KMS-11 (cell line): ENCODE measurements around the gene SUCNR1.
"Not testable (repeated sequence)": the region's sequence is repeated elsewhere in the genome, so short reads cannot be mapped to it uniquely, and the experiment has no call there.

Experiments
- H2AFZ ChIP-seq: fragments of 200-600 bp; sonication (generic); 2 replicates; pipeline ENCODE4 v1.6.1; 2016; ENCODE audit warnings: antibody characterized with exemption, mixed run types, low read depth
- H3K27ac ChIP-seq: fragments of 200-600 bp; sonication (generic); 2 replicates; pipeline ENCODE4 v1.6.1; 2016; ENCODE audit warnings: mild to moderate bottlenecking, mixed run types
- H3K27me3 ChIP-seq: fragments of 200-600 bp; sonication (generic); 2 replicates; pipeline ENCODE4 v1.6.1; 2017; ENCODE audit warnings: mild to moderate bottlenecking, low read depth, mixed run types, moderate library complexity; ENCODE audit not compliant: insufficient read depth
- H3K36me3 ChIP-seq: fragments of 200-600 bp; sonication (generic); 2 replicates; pipeline ENCODE4 v1.6.1; 2017; ENCODE audit warnings: mild to moderate bottlenecking, mixed run types; ENCODE audit not compliant: insufficient read depth
- H3K4me1 ChIP-seq: fragments of 200-600 bp; sonication (generic); 2 replicates; pipeline ENCODE4 v1.6.1; 2016; ENCODE audit warnings: mild to moderate bottlenecking, low read depth, mixed run types; ENCODE audit not compliant: poor library complexity, severe bottlenecking
- H3K4me2 ChIP-seq: fragments of 200-600 bp; sonication (generic); 2 replicates; pipeline ENCODE4 v1.7.0; 2016; ENCODE audit warnings: mild to moderate bottlenecking, mixed run types
- H3K4me3 ChIP-seq: fragments of 200-600 bp; sonication (generic); IDR thresholded peaks from 2 replicates; pipeline ENCODE4 v1.6.1; 2017; ENCODE audit warnings: low read depth, low read length, mixed read lengths; ENCODE audit not compliant: insufficient read depth
- H3K79me2 ChIP-seq: fragments of 200-600 bp; sonication (generic); 2 replicates; pipeline ENCODE4 v1.6.1; 2016; ENCODE audit warnings: low read depth, mixed run types; ENCODE audit not compliant: insufficient read depth
- H3K9ac ChIP-seq: fragments of 200-600 bp; sonication (generic); 2 replicates; pipeline ENCODE4 v1.6.1; 2016; ENCODE audit warnings: mild to moderate bottlenecking, mixed run types
- H4K20me1 ChIP-seq: fragments of 200-600 bp; sonication (generic); 2 replicates; pipeline ENCODE4 v1.6.1; 2016; ENCODE audit warnings: mild to moderate bottlenecking, mixed run types; ENCODE audit not compliant: insufficient read depth
- TF ChIP-seq, protein P1 (sequence below): fragments of 200-600 bp; sonication (generic); conservative IDR thresholded peaks from 2 replicates; pipeline ENCODE4 v1.6.1; 2017; ENCODE audit warnings: low read depth, mild to moderate bottlenecking, antibody characterized with exemption, low read length, moderate library complexity, mixed read lengths

SUCNR1 gene

DNA sequence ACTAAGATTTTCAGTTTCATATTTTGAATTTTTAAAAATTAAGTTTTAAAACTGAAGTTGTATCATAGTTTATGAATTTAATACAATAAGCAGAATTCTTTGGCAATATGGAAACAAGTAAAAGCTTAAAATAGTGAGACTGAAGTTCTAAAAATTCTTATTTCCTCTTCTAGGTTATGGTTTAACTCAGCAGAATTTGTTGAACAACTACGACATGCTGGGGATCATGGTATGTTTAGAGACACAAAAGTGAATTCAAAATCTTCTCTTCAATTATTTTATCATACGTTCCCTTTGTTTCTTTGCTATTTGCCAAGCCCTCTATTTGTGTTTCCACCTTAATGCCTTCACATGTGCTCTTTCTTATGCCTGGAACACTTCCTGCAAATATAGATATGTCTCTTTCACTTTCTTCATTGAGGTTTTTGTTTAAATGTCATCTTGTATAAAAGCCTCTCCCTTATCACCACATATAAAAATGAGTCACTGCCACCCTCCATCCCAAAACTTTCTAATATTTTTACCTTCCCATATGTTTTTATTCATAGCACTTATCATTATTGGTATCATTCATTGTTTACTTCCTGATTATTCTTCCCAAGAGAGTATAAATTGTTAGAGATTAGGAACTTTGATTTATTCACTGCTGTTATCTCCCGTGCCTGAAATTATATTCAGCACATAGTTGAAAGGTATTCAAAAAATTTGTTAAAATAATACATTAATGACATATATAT lies 6.4 kb downstream of the SUCNR1 start:
- Histone ChIP-seq H3K4me2 (no peak overlapping the region), H3K27ac (no peak overlapping the region), H3K9ac (no peak overlapping the region), H3K4me1 (peaks cover 5% of the 10 kb centered on the region), H3K4me3 (no peak overlapping the region), H4K20me1 (no peaks in the 10 kb centered on the region), H3K27me3 (no peaks in the 10 kb centered on the region), H2AFZ (no peak overlapping the region), H3K36me3 (no peaks in the 10 kb centered on the region), H3K79me2 (no peaks in the 10 kb centered on the region)
- TF ChIP-seq, protein P1, sequence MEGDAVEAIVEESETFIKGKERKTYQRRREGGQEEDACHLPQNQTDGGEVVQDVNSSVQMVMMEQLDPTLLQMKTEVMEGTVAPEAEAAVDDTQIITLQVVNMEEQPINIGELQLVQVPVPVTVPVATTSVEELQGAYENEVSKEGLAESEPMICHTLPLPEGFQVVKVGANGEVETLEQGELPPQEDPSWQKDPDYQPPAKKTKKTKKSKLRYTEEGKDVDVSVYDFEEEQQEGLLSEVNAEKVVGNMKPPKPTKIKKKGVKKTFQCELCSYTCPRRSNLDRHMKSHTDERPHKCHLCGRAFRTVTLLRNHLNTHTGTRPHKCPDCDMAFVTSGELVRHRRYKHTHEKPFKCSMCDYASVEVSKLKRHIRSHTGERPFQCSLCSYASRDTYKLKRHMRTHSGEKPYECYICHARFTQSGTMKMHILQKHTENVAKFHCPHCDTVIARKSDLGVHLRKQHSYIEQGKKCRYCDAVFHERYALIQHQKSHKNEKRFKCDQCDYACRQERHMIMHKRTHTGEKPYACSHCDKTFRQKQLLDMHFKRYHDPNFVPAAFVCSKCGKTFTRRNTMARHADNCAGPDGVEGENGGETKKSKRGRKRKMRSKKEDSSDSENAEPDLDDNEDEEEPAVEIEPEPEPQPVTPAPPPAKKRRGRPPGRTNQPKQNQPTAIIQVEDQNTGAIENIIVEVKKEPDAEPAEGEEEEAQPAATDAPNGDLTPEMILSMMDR = no peak

DNA sequence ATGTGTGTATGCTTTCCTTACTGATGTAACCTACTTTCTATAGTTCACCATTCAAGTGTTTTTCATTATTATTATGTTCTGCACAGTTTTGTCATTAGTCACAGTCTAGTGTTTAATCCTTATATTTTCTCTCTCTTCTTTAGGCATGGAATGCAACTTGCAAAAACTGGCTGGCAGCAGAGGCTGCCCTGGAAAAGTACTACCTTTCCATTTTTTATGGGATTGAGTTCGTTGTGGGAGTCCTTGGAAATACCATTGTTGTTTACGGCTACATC lies 6.9 kb downstream of the SUCNR1 start:
- TF ChIP-seq, protein P1 = no peak
- H3K36me3 ChIP-seq = no peaks in the 10 kb centered on the region
- no peaks in the 10 kb centered on the region for H3K27me3 ChIP-seq
- H3K4me3 ChIP-seq = no peak overlapping the region
- H3K4me1 ChIP-seq = peaks cover 5% of the 10 kb centered on the region
- H3K27ac ChIP-seq = no peak overlapping the region
- no peak overlapping the region for H3K9ac ChIP-seq
- H3K79me2 ChIP-seq = no peaks in the 10 kb centered on the region
- no peaks in the 10 kb centered on the region for H4K20me1 ChIP-seq
- H2AFZ ChIP-seq = no peak overlapping the region
- no peak overlapping the region for H3K4me2 ChIP-seq

DNA sequence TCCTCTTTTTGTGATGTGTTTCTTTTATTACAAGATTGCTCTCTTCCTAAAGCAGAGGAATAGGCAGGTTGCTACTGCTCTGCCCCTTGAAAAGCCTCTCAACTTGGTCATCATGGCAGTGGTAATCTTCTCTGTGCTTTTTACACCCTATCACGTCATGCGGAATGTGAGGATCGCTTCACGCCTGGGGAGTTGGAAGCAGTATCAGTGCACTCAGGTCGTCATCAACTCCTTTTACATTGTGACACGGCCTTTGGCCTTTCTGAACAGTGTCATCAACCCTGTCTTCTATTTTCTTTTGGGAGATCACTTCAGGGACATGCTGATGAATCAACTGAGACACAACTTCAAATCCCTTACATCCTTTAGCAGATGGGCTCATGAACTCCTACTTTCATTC lies 7.7 kb downstream of the SUCNR1 start:
- TF ChIP-seq, protein P1 = no peak
- Histone ChIP-seq H3K27ac (no peak overlapping the region), H4K20me1 (no peaks in the 10 kb centered on the region), H2AFZ (no peak overlapping the region), H3K9ac (no peak overlapping the region), H3K79me2 (no peaks in the 10 kb centered on the region), H3K4me2 (no peak overlapping the region), H3K4me1 (no peaks in the 10 kb centered on the region), H3K27me3 (no peaks in the 10 kb centered on the region), H3K36me3 (no peaks in the 10 kb centered on the region), H3K4me3 (no peak overlapping the region)

DNA sequence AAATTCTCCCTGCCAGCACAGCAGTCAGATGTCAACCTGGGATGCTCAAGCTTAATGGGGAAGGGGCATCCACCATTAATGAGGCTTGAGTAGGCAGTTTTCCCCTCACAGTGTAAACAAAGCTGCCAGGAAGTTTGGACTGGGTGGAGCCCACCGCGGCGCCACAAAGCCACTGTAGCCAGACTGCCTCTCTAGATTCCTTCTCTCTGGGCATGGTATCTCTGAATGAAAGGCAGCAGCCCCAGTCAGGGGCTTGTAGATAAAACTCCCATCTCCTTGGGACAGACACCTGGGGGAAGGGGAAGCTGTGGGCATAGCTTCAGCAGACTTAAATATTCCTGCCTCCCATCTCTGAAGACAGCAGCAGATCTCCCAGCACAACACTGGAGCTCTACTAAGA lies 12.0 kb downstream of the SUCNR1 start:
- not testable (repeated sequence) for H3K27me3 ChIP-seq, H4K20me1 ChIP-seq, H3K4me3 ChIP-seq, H3K27ac ChIP-seq, H3K79me2 ChIP-seq, H2AFZ ChIP-seq, H3K36me3 ChIP-seq, H3K4me2 ChIP-seq, H3K9ac ChIP-seq
- peaks cover 13% of the 10 kb centered on the region for H3K4me1 ChIP-seq

DNA sequence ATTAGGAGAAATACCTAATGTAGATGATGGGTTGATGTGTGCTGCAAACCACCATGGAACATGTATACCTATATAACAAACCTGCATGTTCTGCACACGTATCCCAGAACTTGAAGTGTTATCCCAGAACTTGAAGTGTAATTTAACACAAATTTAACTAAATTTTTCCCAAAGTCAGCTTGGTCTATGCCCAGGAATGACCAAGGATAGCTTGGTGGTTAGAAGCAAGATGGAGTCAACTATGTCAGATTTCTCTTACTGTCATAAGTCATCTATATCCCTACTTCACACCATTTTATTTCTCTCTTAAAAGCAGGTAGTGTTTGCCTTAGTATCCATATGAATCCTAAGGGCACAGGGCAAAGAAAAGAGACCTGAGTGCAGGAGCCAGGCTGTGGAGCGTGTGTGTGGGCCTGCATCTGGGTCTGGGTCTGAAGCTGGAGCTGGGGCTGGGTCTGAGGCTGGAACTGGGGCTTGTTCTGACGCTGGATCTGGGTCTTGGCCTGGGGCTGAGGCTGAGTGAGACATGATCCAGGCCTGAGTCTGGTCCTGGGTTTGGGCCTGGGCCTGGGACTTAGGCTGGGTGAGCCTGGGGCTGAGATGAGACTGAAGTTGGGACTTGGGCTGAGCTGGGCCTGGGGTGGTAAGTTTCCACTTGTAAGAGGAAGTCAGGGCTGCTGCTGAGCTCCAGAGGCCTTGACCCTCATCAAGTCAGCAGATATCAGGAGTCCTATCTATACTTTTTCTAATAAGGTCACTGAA lies 14.2 kb downstream of the SUCNR1 start:
- H4K20me1 ChIP-seq, H3K4me3 ChIP-seq, H3K9ac ChIP-seq, H3K27ac ChIP-seq, H3K27me3 ChIP-seq, H3K36me3 ChIP-seq, H3K79me2 ChIP-seq, H3K4me2 ChIP-seq, H2AFZ ChIP-seq: not testable (repeated sequence)
- peaks cover 27% of the 10 kb centered on the region for H3K4me1 ChIP-seq
